GM19324 (cell line): ENCODE data around the gene RTCB.

Experiments
- ATAC-seq: cut with Tn5 transposase; IDR thresholded peaks from one replicate; pipeline ENCODE4 v1.9.1; 2021; ENCODE audit warnings: mild to moderate bottlenecking, moderate library complexity; ENCODE audit not compliant: unreplicated experiment, low FRiP score

The RTCB gene

DNA sequence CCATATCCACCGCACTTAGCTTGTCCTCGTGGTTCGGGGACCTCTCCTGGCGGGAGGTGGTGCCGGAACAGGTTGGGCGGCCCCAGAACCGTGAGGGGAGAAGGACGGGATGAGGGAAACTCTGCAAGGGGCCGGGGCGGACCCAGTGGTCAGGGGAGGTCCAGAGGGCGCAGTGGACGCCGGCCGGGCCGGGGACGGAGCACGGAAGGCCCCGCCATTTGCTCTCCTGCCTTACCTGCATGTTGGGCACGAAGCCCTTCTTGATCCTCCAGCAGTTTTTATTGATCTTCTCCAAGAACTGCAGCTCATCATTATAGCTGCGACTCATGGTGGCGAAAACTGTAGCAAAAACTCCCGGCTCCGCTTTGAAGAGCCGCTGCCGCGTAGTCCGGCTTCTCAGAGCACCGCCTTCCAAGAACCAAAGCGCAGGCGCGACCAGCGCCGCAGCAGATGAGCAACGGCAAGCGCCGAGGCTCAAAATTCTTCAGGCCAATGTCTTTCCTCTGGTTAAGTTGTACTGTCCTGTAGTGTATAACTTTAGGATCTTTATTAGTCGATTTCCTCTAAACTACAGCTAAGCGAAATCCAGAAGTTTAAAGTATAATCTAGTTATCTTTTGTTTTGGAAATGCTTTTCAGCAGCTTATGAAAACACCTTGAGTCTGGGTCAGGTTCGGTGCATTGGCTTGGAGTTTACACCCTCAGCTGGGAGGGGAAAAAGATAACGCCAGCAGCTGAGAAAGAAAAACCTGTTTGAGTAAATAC is at the start of gene RTCB:
RTCB (minus strand) TSS at position 419 of the 764 bp plus-strand sequence; CDS start at position 328, 91 bp downstream.
- ATAC-seq = peak; percentile 71

DNA sequence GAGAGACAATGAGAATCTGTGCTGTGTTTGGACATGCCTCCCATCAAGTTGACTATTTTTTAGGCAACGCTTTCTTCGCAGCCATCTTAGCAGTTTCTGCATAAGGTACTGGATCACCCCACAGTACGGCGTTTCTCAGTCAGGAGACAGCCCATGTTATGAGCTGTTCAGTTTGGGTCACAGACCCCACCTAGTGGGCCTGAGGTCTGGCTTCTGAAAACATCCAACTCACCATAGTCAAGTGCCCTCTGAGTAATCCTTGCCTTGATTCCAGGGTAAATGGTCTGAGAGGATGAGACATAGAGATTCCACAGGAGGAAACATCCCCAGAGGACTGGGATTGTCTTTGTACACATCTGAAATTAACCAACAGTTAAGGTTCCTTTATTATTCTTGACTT is 45.0 kb upstream of the RTCB start:
- ATAC-seq = no peak

- ATAC-seq = no peak
These were observed 36.9 kb upstream of the RTCB start for GRCh38 chr22:32448980-32449379.

GRCh38 chr22:32446321-32446720 is 34.3 kb upstream of the RTCB start:
- ATAC-seq = no peak

- no peak for ATAC-seq
These were observed 32.0 kb upstream of the RTCB start for GRCh38 chr22:32444068-32444467.

- no peak for ATAC-seq
These were observed 18.3 kb upstream of the RTCB start for GRCh38 chr22:32430352-32430751.

DNA sequence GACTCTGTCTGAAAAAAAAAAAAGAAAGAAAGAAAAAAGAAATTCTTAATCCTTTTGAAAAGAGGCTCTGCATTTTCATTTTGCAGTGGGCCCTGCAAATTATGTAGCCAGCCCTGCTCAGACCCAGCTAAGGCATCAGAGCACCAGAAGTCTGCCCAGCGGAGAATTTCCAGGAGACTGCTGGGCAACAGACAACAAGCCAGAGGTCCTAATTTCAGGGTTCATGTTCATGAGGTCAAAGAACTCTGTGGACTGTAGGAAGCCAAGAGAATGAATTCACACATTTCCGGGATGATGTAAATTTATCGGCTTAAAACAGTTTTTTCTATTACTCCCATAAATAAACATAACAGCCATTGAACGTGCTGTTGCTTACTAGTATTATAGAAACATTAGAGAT is 14.8 kb upstream of the RTCB start:
- ATAC-seq = no peak

- ATAC-seq = no peak
These were observed 11.6 kb upstream of the RTCB start for GRCh38 chr22:32423664-32424063.

GRCh38 chr22:32422062-32422461 is 10.0 kb upstream of the RTCB start:
- ATAC-seq = no peak

- no peak for ATAC-seq
These were observed 9.4 kb upstream of the RTCB start for GRCh38 chr22:32421484-32421883.

GRCh38 chr22:32417906-32418305 is 5.9 kb upstream of the RTCB start:
- no peak for ATAC-seq

DNA sequence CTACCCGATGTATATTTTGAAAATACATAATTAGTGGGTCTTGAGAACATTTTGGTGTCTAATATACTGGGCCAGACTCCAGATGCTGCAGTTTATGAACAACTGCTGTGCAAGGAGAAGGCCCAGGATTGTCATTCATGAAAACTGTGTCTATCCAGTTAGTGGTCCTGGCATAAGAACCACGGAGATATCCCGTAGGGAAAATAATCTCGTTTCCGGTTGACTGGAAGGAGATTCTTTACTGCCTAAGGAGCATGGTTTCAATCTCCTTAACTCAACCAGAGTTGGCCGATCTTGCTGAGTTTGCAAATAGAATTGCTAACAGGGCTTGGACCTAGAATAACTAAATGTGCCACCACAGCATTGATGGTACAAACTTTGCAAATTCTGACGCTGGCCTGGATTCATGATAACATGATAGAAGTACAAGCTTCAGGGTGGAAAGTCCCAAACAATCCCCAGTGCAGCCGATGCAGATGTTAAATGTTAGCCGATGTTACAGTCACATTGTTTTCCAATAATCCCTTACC is 4.6 kb upstream of the RTCB start:
- no peak for ATAC-seq

DNA sequence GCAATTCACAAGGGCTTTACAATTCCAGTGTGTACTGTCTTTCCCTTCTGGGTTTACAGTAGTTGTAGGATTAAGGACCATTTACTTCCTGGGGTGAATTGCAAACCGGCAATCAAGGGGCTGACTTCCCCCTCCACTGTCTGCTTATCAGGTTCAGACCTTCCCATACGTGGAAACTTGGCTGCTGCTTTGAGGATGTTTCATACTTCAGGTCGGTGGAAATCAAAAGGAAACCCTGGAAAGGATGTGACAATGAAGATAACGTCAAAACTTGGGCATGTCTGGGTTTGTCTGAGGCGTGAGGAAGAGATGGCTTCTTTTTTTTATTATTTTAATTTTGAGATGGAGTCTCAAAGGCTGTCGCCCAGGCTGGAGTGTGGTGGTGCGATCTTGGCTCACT is 2.1 kb upstream of the RTCB start:
- ATAC-seq = no peak

- no peak for ATAC-seq
These were observed 1.7 kb upstream of the RTCB start for GRCh38 chr22:32413719-32414118.

DNA sequence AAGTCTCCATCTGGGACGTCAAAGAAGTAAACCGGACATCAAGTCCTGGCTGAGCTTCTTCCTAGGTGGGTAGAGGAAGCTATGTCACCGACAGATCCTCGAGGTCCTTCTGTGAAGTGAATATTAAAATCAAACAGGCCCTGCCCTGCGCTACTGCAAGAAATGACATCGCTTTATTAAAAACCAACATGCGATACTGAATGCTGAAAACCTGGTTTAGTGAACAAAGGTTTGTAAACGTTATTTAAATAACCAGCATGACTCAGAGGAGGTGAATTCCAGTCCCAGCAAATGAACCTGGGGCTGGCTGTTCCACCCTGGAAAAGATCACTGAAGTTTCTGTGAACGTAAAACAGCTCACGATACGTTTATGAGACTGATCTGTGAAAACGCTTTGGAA is 645 bp downstream of the RTCB start:
- ATAC-seq = no peak

- no peak for ATAC-seq
These were observed 1.6 kb downstream of the RTCB start for GRCh38 chr22:32410459-32410858.

- ATAC-seq = no peak
These were observed 2.1 kb downstream of the RTCB start for GRCh38 chr22:32409977-32410376.

DNA sequence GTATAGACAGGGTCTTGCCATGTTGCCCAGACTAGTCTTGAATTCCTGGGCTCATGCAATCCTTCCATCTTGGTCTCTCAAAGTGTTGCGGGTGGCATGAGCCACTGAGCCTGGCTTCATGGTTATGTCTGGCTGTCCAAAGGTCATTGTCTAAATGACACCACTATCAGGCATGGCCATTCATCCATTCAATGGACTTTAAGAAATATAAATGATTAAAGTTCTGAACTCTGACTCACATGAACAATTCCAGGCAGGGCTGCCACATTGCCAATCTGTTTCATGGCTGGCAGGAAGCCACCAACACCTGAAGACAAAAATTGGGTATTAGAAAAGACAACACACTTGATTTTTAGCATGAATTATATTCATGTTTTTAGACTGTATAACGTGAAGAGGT is 4.1 kb downstream of the RTCB start:
- ATAC-seq = no peak

GRCh38 chr22:32407312-32407711 is 4.7 kb downstream of the RTCB start:
- no peak for ATAC-seq

DNA sequence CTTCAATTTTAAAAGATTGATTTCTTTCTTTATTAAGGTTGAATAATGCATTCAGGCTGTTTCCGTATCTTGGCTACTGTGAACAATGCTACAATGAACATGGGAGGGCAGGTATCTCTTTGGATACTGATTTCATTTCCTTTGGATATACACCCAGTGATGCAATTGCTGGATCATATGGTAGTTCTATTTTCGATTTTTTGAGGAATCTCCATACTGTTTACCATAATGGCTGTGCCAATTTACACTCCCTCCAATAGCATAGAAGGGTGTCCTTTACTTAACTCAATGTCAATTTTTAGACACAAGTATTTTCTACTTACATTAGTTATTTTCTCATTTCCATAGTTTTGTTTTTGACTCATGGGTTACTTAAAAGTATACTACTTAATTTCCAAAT is 8.0 kb downstream of the RTCB start:
- no peak for ATAC-seq

DNA sequence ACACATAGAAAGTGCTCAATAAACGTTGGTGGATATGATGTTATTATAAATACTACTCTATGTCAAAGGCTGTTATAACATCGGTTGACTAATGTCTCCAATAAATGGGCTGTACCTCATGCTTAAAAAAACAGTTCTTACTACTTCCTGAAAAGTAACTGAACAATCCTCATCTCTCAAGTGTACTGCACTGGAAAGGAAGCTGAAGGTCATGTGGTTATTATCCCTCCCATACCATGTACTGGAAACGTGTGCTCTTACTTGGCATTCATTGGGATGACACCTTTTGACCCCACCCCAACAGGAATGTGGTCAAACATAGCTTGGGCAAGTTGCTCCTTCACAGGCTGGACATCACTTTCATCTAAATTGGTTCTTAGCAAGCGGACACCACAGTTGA is 10.6 kb downstream of the RTCB start:
- ATAC-seq = no peak

GRCh38 chr22:32396746-32397145 is 15.3 kb downstream of the RTCB start:
- ATAC-seq = no peak
